ENCODE data around the gene FAM120C.

FAM120C gene

DNA sequence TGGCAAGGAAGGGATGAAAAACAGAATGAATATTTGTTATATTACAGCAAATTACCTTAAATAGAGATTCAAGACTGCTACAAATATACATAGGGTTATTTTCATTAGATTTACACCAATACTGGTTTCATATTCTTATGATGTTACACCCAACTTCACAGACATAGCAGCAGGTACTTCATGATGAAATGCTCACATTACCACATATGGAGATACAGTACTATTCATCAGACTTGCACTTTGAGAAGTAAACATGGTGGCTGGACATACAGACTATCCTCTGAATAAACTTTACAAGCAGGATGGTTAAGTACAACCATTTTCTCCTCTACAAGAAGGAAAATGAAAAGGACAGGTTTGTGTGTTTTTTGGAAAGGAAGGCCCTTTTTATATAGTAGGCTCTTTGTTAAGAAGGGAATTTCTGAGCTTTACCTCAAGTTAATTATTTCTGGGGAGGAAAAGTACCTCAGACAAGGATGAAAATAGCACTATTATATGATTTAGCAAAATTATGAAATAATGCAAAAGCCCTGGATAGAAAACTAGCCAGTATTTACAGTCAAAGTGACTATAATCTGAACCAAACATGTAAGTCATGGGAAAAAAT, 12.0 kb upstream of the FAM120C start:
- Histone ChIP-seq H2AFZ (ENCODE audit: low read length) (no peak overlapping the region), H3K79me2 (ENCODE audit: low read length) (no peaks in the 10 kb centered on the region), H3K27me3 (replicated peaks; ENCODE audit: insufficient read depth, low read length) (no peaks in the 10 kb centered on the region), H3K36me3 (replicated peaks; ENCODE audit: insufficient read depth, low read length) (no peaks in the 10 kb centered on the region), H3K4me1 (ENCODE audit: low read length) (no peaks in the 10 kb centered on the region), H3K9ac (ENCODE audit: low read length) (no peak overlapping the region), H3K27ac (ENCODE audit: low read length) (no peak overlapping the region), H3K4me2 (ENCODE audit: low read depth, low read length) (no peak overlapping the region), H3K9me3 (replicated peaks; ENCODE audit: insufficient read depth, low read length) (no peaks in the 10 kb centered on the region), H3F3A (ENCODE audit: insufficient read depth, low read length) (no peaks in the 10 kb centered on the region), H4K20me1 (ENCODE audit: insufficient read depth, low read length) (no peaks in the 10 kb centered on the region), H3K4me3 (ENCODE audit: low read length) (no peak overlapping the region), H3K9me2 (replicated peaks; ENCODE audit: insufficient read depth, low read length) (no peaks in the 10 kb centered on the region)
- no peak for DNase-seq
- TF ChIP-seq CTCF (IDR thresholded peaks at IDR 0.05; ENCODE audit: low read length), result no peak
- TF ChIP-seq EZH2 (optimal IDR thresholded peaks at IDR 0.05; ENCODE audit: low read depth, low read length), result no peak
- TF ChIP-seq EZH2phosphoT487 (IDR thresholded peaks at IDR 0.05; ENCODE audit: low read length), result no peak

GRCh38 chrX:54193085-54193821, 10.2 kb upstream of the FAM120C start:
- no peak for TF ChIP-seq EZH2phosphoT487 (IDR thresholded peaks at IDR 0.05; ENCODE audit: low read length)
- no peak for TF ChIP-seq CTCF (IDR thresholded peaks at IDR 0.05; ENCODE audit: low read length)
- TF ChIP-seq EZH2 (optimal IDR thresholded peaks at IDR 0.05; ENCODE audit: low read depth, low read length), result no peak
- Histone ChIP-seq H3F3A (ENCODE audit: insufficient read depth, low read length) (no peaks in the 10 kb centered on the region), H3K9ac (ENCODE audit: low read length) (no peak overlapping the region), H3K36me3 (replicated peaks; ENCODE audit: insufficient read depth, low read length) (no peaks in the 10 kb centered on the region), H3K4me1 (ENCODE audit: low read length) (no peaks in the 10 kb centered on the region), H3K4me2 (ENCODE audit: low read depth, low read length) (no peak overlapping the region), H3K9me3 (replicated peaks; ENCODE audit: insufficient read depth, low read length) (no peaks in the 10 kb centered on the region), H4K20me1 (ENCODE audit: insufficient read depth, low read length) (no peaks in the 10 kb centered on the region), H3K79me2 (ENCODE audit: low read length) (no peaks in the 10 kb centered on the region), H3K27me3 (replicated peaks; ENCODE audit: insufficient read depth, low read length) (no peaks in the 10 kb centered on the region), H3K27ac (ENCODE audit: low read length) (no peak overlapping the region), H2AFZ (ENCODE audit: low read length) (no peak overlapping the region), H3K4me3 (ENCODE audit: low read length) (no peak overlapping the region), H3K9me2 (replicated peaks; ENCODE audit: insufficient read depth, low read length) (no peaks in the 10 kb centered on the region)
- no peak for DNase-seq

- Histone ChIP-seq H3K9ac (ENCODE audit: low read length) (no peak overlapping the region), H3K4me2 (ENCODE audit: low read depth, low read length) (no peak overlapping the region), H2AFZ (ENCODE audit: low read length) (no peak overlapping the region), H3K27me3 (replicated peaks; ENCODE audit: insufficient read depth, low read length) (no peaks in the 10 kb centered on the region), H3K36me3 (replicated peaks; ENCODE audit: insufficient read depth, low read length) (no peaks in the 10 kb centered on the region), H3K4me3 (ENCODE audit: low read length) (no peak overlapping the region), H3K79me2 (ENCODE audit: low read length) (peaks cover 34% of the 10 kb centered on the region), H3F3A (ENCODE audit: insufficient read depth, low read length) (no peaks in the 10 kb centered on the region), H3K9me3 (replicated peaks; ENCODE audit: insufficient read depth, low read length) (no peaks in the 10 kb centered on the region), H3K27ac (ENCODE audit: low read length) (no peak overlapping the region), H3K4me1 (ENCODE audit: low read length) (peaks cover 11% of the 10 kb centered on the region; the same call in 1 of the 2 replicates), H4K20me1 (ENCODE audit: insufficient read depth, low read length) (no peaks in the 10 kb centered on the region), H3K9me2 (replicated peaks; ENCODE audit: insufficient read depth, low read length) (no peaks in the 10 kb centered on the region)
- TF ChIP-seq EZH2 (optimal IDR thresholded peaks at IDR 0.05; ENCODE audit: low read depth, low read length) (no peak), EZH2phosphoT487 (IDR thresholded peaks at IDR 0.05; ENCODE audit: low read length) (no peak), CTCF (IDR thresholded peaks at IDR 0.05; ENCODE audit: low read length) (no peak)
- no peak for DNase-seq
Observed at GRCh38 chrX:54184474-54184873, 1.4 kb upstream of the FAM120C start.

All from MM.1S (cell line).